Amniotic stem cell (primary cell): ENCODE results near the gene ZNF496.
"Not testable (repeated sequence)": the region's sequence is repeated elsewhere in the genome, so short reads cannot be mapped to it uniquely, and the experiment has no call there.

Source experiments
- DNase-seq: peaks from one replicate; lab custom pipeline; 2025; lab: John Stamatoyannopoulos, UW

The ZNF496 gene

GRCh38 chr1:247291833-247292561, 39.7 kb downstream of the ZNF496 start:
- no peak for DNase-seq

DNA sequence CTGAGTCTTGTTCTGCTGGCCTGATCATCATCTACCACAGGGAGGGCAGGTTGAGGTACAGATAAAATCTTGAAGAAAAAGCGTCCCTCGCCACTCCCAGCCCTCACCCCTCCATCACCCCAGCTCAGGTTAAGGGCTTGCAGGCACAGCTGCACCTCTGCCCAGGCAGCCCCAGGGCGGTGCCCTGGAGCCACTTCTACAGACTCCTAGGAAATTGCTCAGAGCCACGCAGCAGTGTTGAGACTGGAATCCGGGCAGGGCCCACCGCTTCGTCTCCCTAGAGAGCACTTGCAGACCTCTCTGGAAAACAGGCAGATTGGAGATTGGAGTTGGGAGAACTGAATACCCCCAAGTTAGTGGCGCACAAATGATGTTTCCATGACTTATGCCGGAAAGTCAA, 40.5 kb downstream of the ZNF496 start:
- no peak for DNase-seq

GRCh38 chr1:247290576-247290975, 41.1 kb downstream of the ZNF496 start:
- DNase-seq = no peak

GRCh38 chr1:247289274-247289892, 42.3 kb downstream of the ZNF496 start:
- DNase-seq = not testable (repeated sequence)

DNA sequence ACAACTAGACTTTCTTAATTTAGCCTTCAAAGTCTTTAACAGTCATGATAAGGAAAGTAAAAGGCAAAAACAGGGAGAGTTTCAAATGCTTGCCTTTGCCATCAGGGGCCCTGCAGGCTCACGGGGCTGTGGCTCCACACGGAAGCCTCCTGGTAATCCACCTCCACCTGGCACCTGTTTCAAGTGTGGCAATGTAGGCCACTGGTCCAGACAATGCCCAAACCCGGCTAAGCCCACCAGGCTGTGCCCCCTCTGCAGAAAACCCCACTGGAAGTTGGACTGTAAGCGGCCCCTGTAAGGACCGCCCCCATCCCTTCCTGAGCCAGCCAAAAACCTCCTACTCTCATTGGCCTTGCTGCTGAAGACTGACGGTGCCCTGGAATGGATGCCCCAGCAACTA, 43.3 kb downstream of the ZNF496 start:
- DNase-seq = no peak

GRCh38 chr1:247287460-247287859, 44.2 kb downstream of the ZNF496 start:
- no peak for DNase-seq

GRCh38 chr1:247286134-247286670, 45.5 kb downstream of the ZNF496 start:
- DNase-seq = no peak

DNA sequence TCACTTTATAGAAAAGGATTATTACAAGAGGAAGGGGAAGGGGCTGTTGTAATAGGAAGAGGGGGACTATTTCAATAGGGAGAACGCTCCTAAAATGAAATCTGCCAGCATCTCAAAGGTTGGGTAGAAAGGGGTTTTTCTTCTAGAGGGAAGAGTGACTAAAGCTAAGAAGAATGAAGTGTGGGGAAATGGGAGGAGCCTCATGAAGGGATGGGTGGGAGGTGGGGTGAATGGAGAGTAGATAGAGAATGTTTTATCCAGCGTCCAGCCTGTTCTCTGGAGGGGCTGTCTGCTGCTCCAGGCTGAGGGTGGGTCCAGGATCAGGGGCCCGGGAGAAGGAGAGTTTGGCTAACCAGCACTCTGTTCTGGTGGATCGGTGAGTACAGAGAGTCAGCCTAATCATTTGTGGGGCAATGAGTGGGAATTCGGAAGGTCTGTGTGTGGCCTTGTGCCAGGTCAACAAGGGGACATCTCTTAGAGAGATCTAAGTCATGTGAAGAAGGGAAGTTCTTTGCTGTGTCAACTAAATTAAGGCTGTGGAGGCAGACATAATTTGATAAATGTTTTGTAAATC, 50.6 kb downstream of the ZNF496 start:
- no peak for DNase-seq

DNA sequence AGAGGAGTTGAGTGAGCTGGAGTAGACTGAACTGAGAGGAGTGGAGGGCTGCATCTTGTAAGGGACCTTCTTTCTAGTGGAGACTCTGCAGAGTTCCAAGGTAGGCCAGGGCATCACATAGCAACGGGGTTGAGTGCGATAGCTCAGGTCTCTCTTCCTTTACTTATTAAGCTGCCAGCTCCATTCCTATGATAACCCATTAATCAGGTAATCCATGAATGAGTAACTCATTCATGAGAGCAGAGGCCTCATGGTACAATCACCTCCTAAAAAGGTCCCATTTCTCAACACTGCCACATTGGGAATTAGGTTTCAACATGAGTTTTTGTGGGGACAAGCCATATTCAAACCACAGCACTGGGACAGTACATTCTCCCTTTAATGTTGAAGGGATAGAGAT, 54.5 kb downstream of the ZNF496 start:
- no peak for DNase-seq

DNA sequence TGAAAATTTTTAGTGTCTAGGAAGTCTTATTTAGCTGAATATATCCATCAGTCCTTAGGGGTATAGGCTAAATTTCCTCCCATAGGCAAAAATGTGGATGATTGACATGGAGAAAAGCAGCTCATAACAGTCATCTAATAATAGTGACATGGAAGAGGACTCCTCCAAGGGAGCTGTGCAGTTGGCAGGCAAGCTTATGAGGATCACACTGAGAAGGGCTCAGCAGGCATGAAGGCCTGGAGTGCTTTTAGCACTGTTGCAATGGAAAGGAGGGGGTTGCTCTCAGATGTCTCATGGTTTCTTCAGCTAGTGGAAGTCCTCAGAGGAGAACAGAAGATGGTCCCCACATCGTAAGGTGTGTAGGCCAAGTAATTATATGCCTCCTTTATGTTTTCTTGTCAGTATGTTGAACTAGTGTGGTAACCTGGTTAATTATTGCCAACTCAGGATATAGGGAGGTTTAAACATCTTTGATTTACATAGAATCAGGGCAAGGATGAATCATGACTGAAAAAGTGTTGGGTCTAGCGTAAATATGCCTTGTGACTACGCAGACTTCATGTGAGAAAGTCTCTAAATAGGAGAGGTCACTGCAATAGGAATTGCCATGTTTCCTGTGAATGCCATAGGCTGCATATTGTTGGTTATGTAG, 56.9 kb downstream of the ZNF496 start:
- no peak for DNase-seq

- DNase-seq = no peak
Measured at GRCh38 chr1:247273013-247273412, 58.7 kb downstream of the ZNF496 start.

- DNase-seq = no peak
Measured at GRCh38 chr1:247270003-247270402, 61.7 kb downstream of the ZNF496 start.

DNA sequence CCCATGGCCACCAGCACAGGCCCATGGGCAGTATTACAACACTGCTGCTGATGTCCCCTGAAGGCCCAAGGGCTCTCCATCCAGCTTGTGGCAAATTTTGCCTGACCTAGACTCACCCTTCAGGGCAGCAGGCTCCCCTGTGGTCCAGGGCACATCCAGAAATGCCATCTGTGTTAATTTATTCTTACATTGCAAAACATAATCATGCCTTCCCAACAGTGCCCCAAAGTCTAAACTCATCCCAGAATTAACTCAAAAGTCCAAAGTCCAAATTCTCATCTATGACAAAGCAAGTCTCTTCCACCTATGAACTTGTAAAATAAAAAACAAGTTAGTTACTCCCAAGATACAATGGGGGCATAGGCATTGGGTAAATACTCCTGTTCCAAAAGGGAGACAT, 62.5 kb downstream of the ZNF496 start:
- no peak for DNase-seq

DNA sequence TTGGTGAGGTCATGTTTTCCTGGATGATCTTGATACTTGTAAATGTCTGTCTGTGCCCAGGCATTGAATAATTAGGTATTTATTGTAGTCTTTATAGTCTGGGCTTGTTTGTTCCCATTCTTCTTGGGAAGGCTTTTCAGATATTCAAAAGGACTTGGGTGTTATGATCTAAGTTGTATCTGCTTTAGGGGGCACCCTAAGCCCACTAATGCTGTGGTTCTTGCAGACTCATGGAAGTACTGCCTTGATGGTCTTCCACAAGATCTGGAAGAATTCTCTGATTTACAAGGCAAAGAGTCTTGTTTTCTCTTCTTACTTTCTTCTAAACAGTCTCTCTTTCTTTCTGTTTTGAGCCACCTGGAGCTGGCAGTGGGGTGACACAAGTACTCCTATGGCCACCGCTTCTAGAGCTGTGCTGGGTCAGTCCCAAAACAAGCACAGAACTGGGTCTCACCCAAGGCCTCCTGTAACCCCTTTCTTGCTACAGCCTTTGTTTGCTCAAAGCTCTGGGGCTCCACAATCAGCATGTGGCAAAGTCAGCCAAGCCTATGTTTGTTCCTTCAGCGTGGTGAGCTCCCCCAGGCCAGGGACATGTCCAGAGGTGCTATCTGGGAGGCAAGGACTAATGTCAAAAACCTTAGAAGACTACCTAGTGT, 63.1 kb downstream of the ZNF496 start:
- no peak for DNase-seq

DNA sequence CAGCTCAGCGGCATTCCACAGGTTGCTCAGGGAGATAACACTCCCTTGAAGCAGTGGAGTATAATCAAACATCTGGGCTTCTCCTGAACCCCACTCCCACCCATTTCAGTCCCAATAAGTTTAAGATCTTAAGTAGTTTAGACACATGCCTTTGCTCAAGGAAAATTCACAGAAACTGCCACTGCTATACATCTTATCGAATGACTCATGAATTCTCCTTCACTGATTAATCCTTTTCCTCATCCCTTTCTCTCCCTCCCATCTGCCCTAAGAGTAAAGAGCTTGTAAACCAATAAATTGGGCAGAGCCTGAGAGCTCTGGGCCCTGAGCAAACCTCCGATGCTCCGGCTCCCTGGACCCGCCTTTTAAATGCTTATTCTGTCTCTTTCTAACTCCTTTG, 65.6 kb downstream of the ZNF496 start:
- no peak for DNase-seq

- DNase-seq = not testable (repeated sequence)
Measured at GRCh38 chr1:247255772-247256171, 75.9 kb downstream of the ZNF496 start, which contains the start of gene VN1R5. Gene VN1R5, plus strand, starts transcription at chr1:247256072.

- DNase-seq = no peak
Measured at GRCh38 chr1:247247568-247247967, 84.1 kb downstream of the ZNF496 start.
